Endothelial cell of umbilical vein (primary cell): Measurements from ENCODE around the gene PTGER3. TPM values are rescaled to one million over a fixed set of nuclear protein-coding genes. Genes with fewer than 3 reads are reported as not detected.

ENCODE experiments used
- BruUV-seq: library from RNA; stranded (reverse); fragments of 400-500 nt; replicated peaks from 2 replicates; lab custom pipeline; 2021; lab: Mats Ljungman, UMichigan
- CTCF ChIA-PET: fragments of 300-600, 350-600 bp; sonication (Branson Sonifier 250); formaldehyde crosslinking; loops from one replicate; lab custom pipeline; 2021; ENCODE audit warnings: antibody characterized with exemption, inconsistent platforms; lab: Charles Lee
- POLR2A ChIA-PET: fragments of 300-600, 350-600 bp; sonication (Branson Sonifier 250); formaldehyde crosslinking; loops from one replicate; lab custom pipeline; 2021; ENCODE audit warnings: antibody characterized with exemption, inconsistent platforms; lab: Charles Lee
- DNase-seq: peaks from one replicate; pipeline ENCODE4 v3.0.0-alpha.2; 2011; ENCODE audit warnings: low read depth, low spot score
- FAIRE-seq: peaks from 2 replicates; lab custom pipeline; 2011; peaks lifted over from hg19 to GRCh38; lab: Jason Lieb, UNC
- H2AFZ ChIP-seq: 2 replicates; pipeline ENCODE4 v1.6.0; 2012; ENCODE audit warnings: low read depth, low read length, control low read depth, inconsistent platforms
- H3K27ac ChIP-seq: 2 replicates; pipeline ENCODE4 v1.5.1; 2011; ENCODE audit warnings: low read depth, mild to moderate bottlenecking, control low read depth, low read length, moderate library complexity; ENCODE audit not compliant: insufficient read depth
- H3K27me3 ChIP-seq, 2 experiments: 2 replicates each; pipeline versions ENCODE4 v1.6.0 to v1.6.1; 2011; ENCODE audit warnings: low read length in 2 of 2, mixed read lengths in 1 of 2; ENCODE audit not compliant: control insufficient read depth in 2 of 2, insufficient read depth in 2 of 2
- H3K36me3 ChIP-seq, 2 experiments: 2 replicates in 1 of 2; 3 replicates in 1 of 2; pipeline ENCODE4 v1.5.1; 2011; ENCODE audit warnings: low read length in 2 of 2, mild to moderate bottlenecking in 1 of 2, moderate library complexity in 1 of 2; ENCODE audit not compliant: control insufficient read depth in 2 of 2, insufficient read depth in 2 of 2; ENCODE audit errors: extremely low read depth in 1 of 2
- H3K4me1 ChIP-seq: 3 replicates; pipeline ENCODE4 v1.5.1; 2011; ENCODE audit warnings: mild to moderate bottlenecking, low read length; ENCODE audit not compliant: control insufficient read depth, insufficient read depth; ENCODE audit errors: extremely low read depth
- H3K4me2 ChIP-seq: 2 replicates; pipeline ENCODE4 v1.6.1; 2011; ENCODE audit warnings: low read length, control low read depth, mixed read lengths; ENCODE audit not compliant: insufficient read depth
- H3K4me3 ChIP-seq, 3 experiments: fragments of 200-600 bp in 1 of 3; sonication (generic), shearing (Covaris generic) in 1 of 3; replicated peaks in 1 of 3; 2 replicates each; pipeline ENCODE4 v1.5.1; 2011 to 2016; ENCODE audit warnings: control low read depth in 3 of 3, low read length in 3 of 3, mild to moderate bottlenecking in 2 of 3, inconsistent platforms in 1 of 3, low read depth in 1 of 3, moderate library complexity in 1 of 3; ENCODE audit not compliant: insufficient read depth in 1 of 3
- H3K79me2 ChIP-seq: 2 replicates; pipeline ENCODE4 v1.6.0; 2012; ENCODE audit warnings: low read length, inconsistent platforms; ENCODE audit not compliant: control insufficient read depth, insufficient read depth
- H3K9ac ChIP-seq: replicated peaks from 2 replicates; pipeline ENCODE3; 2011; ENCODE audit warnings: low read length, control low read depth; ENCODE audit not compliant: insufficient read depth; ENCODE audit errors: extremely low read depth
- H3K9me1 ChIP-seq: replicated peaks from 3 replicates; pipeline ENCODE4 v1.6.0; 2011; ENCODE audit warnings: mild to moderate bottlenecking, low read length; ENCODE audit not compliant: control insufficient read depth, insufficient read depth; ENCODE audit errors: extremely low read depth
- H3K9me3 ChIP-seq: replicated peaks from 2 replicates; pipeline ENCODE4 v1.5.1; 2012; ENCODE audit warnings: low read length, inconsistent platforms; ENCODE audit not compliant: control insufficient read depth, insufficient read depth
- H4K20me1 ChIP-seq: replicated peaks from 2 replicates; pipeline ENCODE3; 2011; ENCODE audit warnings: mild to moderate bottlenecking, low read length; ENCODE audit not compliant: control insufficient read depth, insufficient read depth; ENCODE audit errors: extremely low read depth
- EZH2 ChIP-seq: IDR thresholded peaks from 2 replicates; pipeline ENCODE4 v1.6.1; 2012; ENCODE audit warnings: borderline replicate concordance, low read depth, mild to moderate bottlenecking, moderate library complexity, low read length, inconsistent platforms; ENCODE audit not compliant: severe bottlenecking
- FOS ChIP-seq: IDR thresholded peaks from 2 replicates; pipeline ENCODE4 v1.6.1; 2011; ENCODE audit warnings: mild to moderate bottlenecking, low read length, moderate library complexity, borderline replicate concordance; ENCODE audit not compliant: insufficient read depth
- GATA2 ChIP-seq: IDR thresholded peaks from 2 replicates; pipeline ENCODE4 v1.7.0; 2011; ENCODE audit warnings: low read depth, mild to moderate bottlenecking, moderate library complexity, mixed read lengths, low read length; ENCODE audit not compliant: insufficient read length, insufficient read depth
- JUN ChIP-seq: IDR thresholded peaks from 2 replicates; pipeline ENCODE4 v1.6.1; 2011; ENCODE audit warnings: borderline replicate concordance, low read depth; ENCODE audit not compliant: insufficient read length, insufficient read depth
- MYC ChIP-seq: IDR thresholded peaks from one replicate; pipeline ENCODE4 v1.6.1; 2011; ENCODE audit warnings: mild to moderate bottlenecking, low read depth, low read length
- POLR2A ChIP-seq: IDR thresholded peaks from 2 replicates; pipeline ENCODE4 v1.6.1; 2012; ENCODE audit warnings: low read depth, mild to moderate bottlenecking, control low read depth, low read length
- POLR2AphosphoS5 ChIP-seq: IDR thresholded peaks from 2 replicates; pipeline ENCODE4 v1.6.1; 2012; ENCODE audit warnings: low read depth, mild to moderate bottlenecking, control low read depth, low read length, moderate library complexity; ENCODE audit not compliant: insufficient read depth
- dilution Hi-C: fragments of 300-500 bp; cut with MboI; formaldehyde crosslinking; loops from one replicate; pipeline ENCODE4 v1.15.0; 2019; ENCODE audit warnings: low sequenced_read_pairs; ENCODE audit not compliant: extremely low pct_ligation_motif_present
- intact Hi-C: fragments of 100-400 bp; cut with micrococcal nuclease; formaldehyde crosslinking; loops from one replicate; pipeline ENCODE4 v1.10.0; 2022
- polyA plus RNA-seq, 4 experiments: library from polyadenylated mRNA; depleted of rRNA in 3 of 4; stranded (reverse) in 3 of 4; unstranded in 1 of 4; fragments of >200 nt; gene quantifications; 2 replicates each; pipeline versions ENCODE4 v1.2.1 to v1.2.3, GENCODE V29; 2011 to 2012; ENCODE audit warnings: missing spikeins in 1 of 4
- total RNA-seq: library from RNA; stranded (reverse); gene quantifications from 2 replicates; pipeline ENCODE4 v1.2.3, GENCODE V29; 2021
- TF ChIP-seq, protein P1 (sequence below), 2 donors: IDR thresholded peaks; 1 replicate in 1 of 2; 2 replicates in 1 of 2; pipeline ENCODE4 v1.5.1; 2011; ENCODE audit warnings: low read length in 2 of 2, mild to moderate bottlenecking in 2 of 2, moderate library complexity in 2 of 2, control low read depth in 1 of 2, inconsistent platforms in 1 of 2, low read depth in 1 of 2; ENCODE audit not compliant: insufficient read depth in 1 of 2; ENCODE audit errors: extremely low read depth in 1 of 2
- TF ChIP-seq, protein P2 (sequence below): IDR thresholded peaks from 2 replicates; pipeline ENCODE4 v1.6.1; 2011; ENCODE audit not compliant: insufficient read depth, insufficient read length

Gene PTGER3
- total and polyA plus RNA-seq, 2 donors (not counting 3 experiments of a cell fraction or from before 2014, with no cell fraction given), result 0.01 TPM; not detected in 1

DNA sequence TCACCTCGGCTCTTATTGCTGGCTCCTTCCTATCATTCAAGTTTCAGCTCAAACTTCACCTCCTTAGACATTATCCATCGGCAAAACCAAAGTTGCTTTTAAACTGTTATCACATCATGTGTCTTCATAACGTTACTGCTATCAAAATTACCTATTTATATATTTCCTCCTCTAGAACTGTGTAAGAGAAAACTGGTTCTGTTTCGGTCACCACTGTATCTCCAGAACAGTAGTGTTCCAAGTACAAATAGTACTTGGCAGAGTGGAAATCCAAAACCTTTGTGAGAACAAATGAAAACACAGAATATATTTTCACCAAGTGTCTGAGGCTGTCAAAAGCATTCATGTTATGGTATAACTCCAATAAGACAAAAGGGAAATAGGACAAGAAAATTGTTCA, 24.1 kb upstream of the PTGER3 start:
- FAIRE-seq (no peak), DNase-seq (no peak)
- H3K4me3 ChIP-seq, result no peak overlapping the region
- no peaks in the 10 kb centered on the region for H3K9me3 ChIP-seq
- H3K36me3 ChIP-seq, result peaks cover 8 to 48% of the 10 kb centered on the region in 2 experiments
- intact Hi-C loops (no loop called here), dilution Hi-C loops (no loop called here)
- H2AFZ ChIP-seq, result no peak overlapping the region
- H3K9me1 ChIP-seq, result no peaks in the 10 kb centered on the region
- H3K79me2 ChIP-seq, result peaks cover 27% of the 10 kb centered on the region
- no peaks in the 10 kb centered on the region for H3K4me1 ChIP-seq
- TF ChIP-seq POLR2AphosphoS5 (no peak), GATA2 (no peak), POLR2A (no peak), JUN (no peak), EZH2 (no peak), MYC (no peak), FOS (no peak)
- TF ChIP-seq, protein P1, sequence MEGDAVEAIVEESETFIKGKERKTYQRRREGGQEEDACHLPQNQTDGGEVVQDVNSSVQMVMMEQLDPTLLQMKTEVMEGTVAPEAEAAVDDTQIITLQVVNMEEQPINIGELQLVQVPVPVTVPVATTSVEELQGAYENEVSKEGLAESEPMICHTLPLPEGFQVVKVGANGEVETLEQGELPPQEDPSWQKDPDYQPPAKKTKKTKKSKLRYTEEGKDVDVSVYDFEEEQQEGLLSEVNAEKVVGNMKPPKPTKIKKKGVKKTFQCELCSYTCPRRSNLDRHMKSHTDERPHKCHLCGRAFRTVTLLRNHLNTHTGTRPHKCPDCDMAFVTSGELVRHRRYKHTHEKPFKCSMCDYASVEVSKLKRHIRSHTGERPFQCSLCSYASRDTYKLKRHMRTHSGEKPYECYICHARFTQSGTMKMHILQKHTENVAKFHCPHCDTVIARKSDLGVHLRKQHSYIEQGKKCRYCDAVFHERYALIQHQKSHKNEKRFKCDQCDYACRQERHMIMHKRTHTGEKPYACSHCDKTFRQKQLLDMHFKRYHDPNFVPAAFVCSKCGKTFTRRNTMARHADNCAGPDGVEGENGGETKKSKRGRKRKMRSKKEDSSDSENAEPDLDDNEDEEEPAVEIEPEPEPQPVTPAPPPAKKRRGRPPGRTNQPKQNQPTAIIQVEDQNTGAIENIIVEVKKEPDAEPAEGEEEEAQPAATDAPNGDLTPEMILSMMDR (IDR thresholded peaks at IDR 0.05; ENCODE audit: extremely low read depth in 1 of 2, insufficient read depth in 1 of 2, low read depth in 1 of 2, low read length in 2 of 2), result no peak
- TF ChIP-seq, protein P2, sequence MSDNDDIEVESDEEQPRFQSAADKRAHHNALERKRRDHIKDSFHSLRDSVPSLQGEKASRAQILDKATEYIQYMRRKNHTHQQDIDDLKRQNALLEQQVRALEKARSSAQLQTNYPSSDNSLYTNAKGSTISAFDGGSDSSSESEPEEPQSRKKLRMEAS, result no peak
- ChIA-PET CTCF (no interaction called here), POLR2A (no interaction called here)
- no peak overlapping the region for H3K9ac ChIP-seq
- H4K20me1 ChIP-seq, result peaks cover 7% of the 10 kb centered on the region
- no TSS peak for BruUV-seq
- H3K27me3 ChIP-seq, result no peaks in the 10 kb centered on the region
- no peak overlapping the region for H3K4me2 ChIP-seq
- no peak overlapping the region for H3K27ac ChIP-seq
